HCT116 (cell line): ENCODE measurements around the gene CYB5B. TPM values are rescaled to one million over a fixed set of nuclear protein-coding genes. Genes with fewer than 3 reads are reported as not detected.

ENCODE experiments used
- ATAC-seq: fragments of 200-7000 bp; cut with Tn5 transposase; 2 replicates; pipeline ENCODE4 v1.9.1; 2020; ENCODE audit warnings: mild to moderate bottlenecking, moderate library complexity
- BruUV-seq: library from RNA; stranded (reverse); fragments of 400-500 nt; replicated peaks from 2 replicates; lab custom pipeline; 2021; lab: Mats Ljungman, UMichigan
- CTCF ChIA-PET: fragments of 300-600 bp; sonication (Branson Sonifier 250); formaldehyde crosslinking; loops from one replicate; lab custom pipeline; 2021; ENCODE audit warnings: antibody characterized with exemption; lab: Charles Lee
- POLR2A ChIA-PET: fragments of 300-600, 350-600 bp; sonication (Branson Sonifier 250); formaldehyde crosslinking; loops from one replicate; lab custom pipeline; 2021; ENCODE audit warnings: antibody characterized with exemption; lab: Charles Lee
- RAD21 ChIA-PET, 2 experiments: fragments of 300-600 bp; sonication (Branson Sonifier 250); formaldehyde crosslinking; loops; one replicate each; lab custom pipeline; 2023; ENCODE audit warnings: low total read pairs in 2 of 2; ENCODE audit not compliant: uncharacterized antibody in 2 of 2, unreplicated experiment in 2 of 2, low non-redundant PET in 1 of 2; lab: Charles Lee
- DNase-seq: peaks from one replicate; pipeline ENCODE4 v3.0.0-alpha.2; 2010; ENCODE audit warnings: low read depth, low spot score
- H2AFZ ChIP-seq: fragments of 200-600 bp; shearing (Covaris generic), sonication (generic); 2 replicates; pipeline ENCODE4 v1.6.1; 2017; ENCODE audit warnings: low read depth, mixed run types, mixed read lengths, antibody characterized with exemption, low read length; ENCODE audit not compliant: poor library complexity, severe bottlenecking
- H3K27ac ChIP-seq: 2 replicates; pipeline ENCODE4 v1.5.1; 2012; ENCODE audit warnings: low read depth, low read length
- H3K27me3 ChIP-seq: fragments of 200-600 bp; sonication (generic); 2 replicates; pipeline ENCODE4 v1.6.1; 2016; ENCODE audit warnings: mixed run types, low read length, mixed read lengths; ENCODE audit not compliant: insufficient read depth
- H3K36me3 ChIP-seq, 2 experiments: fragments of 200-500 bp in 1 of 2; fragments of 200-600 bp in 1 of 2; sonication (Bioruptor generic) in 1 of 2; sonication (generic) in 1 of 2; 2 replicates each; pipeline versions ENCODE4 v1.5.1 to v1.6.1; 2014 to 2016; ENCODE audit warnings: low read length in 2 of 2, inconsistent platforms in 1 of 2, mixed read lengths in 1 of 2, mixed run types in 1 of 2; ENCODE audit not compliant: insufficient read depth in 2 of 2, control insufficient read depth in 1 of 2
- H3K4me1 ChIP-seq, 2 experiments: fragments of 200-600 bp in 1 of 2; sonication (generic) in 1 of 2; 2 replicates each; pipeline versions ENCODE4 v1.5.1 to v1.6.1; 2012 to 2017; ENCODE audit warnings: low read length in 2 of 2, inconsistent platforms in 1 of 2, mild to moderate bottlenecking in 1 of 2, mixed read lengths in 1 of 2, mixed run types in 1 of 2, moderate library complexity in 1 of 2; ENCODE audit not compliant: insufficient read depth in 2 of 2, control insufficient read depth in 1 of 2
- H3K4me2 ChIP-seq: fragments of 200-600 bp; sonication (generic); 2 replicates; pipeline ENCODE4 v1.6.1; 2017; ENCODE audit warnings: mixed run types, low read length, mixed read lengths
- H3K4me3 ChIP-seq, 2 experiments: fragments of 200-600 bp in 1 of 2; sonication (generic) in 1 of 2; replicated peaks in 1 of 2; 2 replicates each; pipeline ENCODE4 v1.5.1; 2011 to 2016; ENCODE audit warnings: low read length in 2 of 2, control low read depth in 1 of 2, low read depth in 1 of 2, mild to moderate bottlenecking in 1 of 2, mixed read lengths in 1 of 2, mixed run types in 1 of 2
- H3K79me2 ChIP-seq: fragments of 200-600 bp; sonication (generic); 2 replicates; pipeline ENCODE4 v1.6.1; 2017; ENCODE audit warnings: mild to moderate bottlenecking, mixed run types, low read length, moderate library complexity, mixed read lengths; ENCODE audit not compliant: insufficient read depth
- H3K9ac ChIP-seq: fragments of 200-600 bp; sonication (generic); 2 replicates; pipeline ENCODE4 v1.6.1; 2016; ENCODE audit warnings: low read length, mixed read lengths
- H3K9me2 ChIP-seq: fragments of 200-600 bp; sonication (generic), shearing (Covaris generic); 2 replicates; pipeline ENCODE4 v1.6.1; 2017; ENCODE audit warnings: mixed run types, mild to moderate bottlenecking, moderate library complexity; ENCODE audit not compliant: insufficient read depth
- H3K9me3 ChIP-seq, 2 experiments: fragments of 200-500 bp in 1 of 2; fragments of 200-600 bp in 1 of 2; sonication (Bioruptor generic) in 1 of 2; sonication (generic) in 1 of 2; 2 replicates each; pipeline ENCODE4 v1.6.1; 2014 to 2017; ENCODE audit warnings: low read length in 2 of 2, mixed read lengths in 2 of 2, inconsistent platforms in 1 of 2, low read depth in 1 of 2, mild to moderate bottlenecking in 1 of 2, mixed run types in 1 of 2, moderate library complexity in 1 of 2; ENCODE audit not compliant: control insufficient read depth in 1 of 2, insufficient read depth in 1 of 2
- H4K20me1 ChIP-seq: fragments of 200-600 bp; sonication (generic), shearing (Covaris generic); 2 replicates; pipeline ENCODE4 v1.6.1; 2017; ENCODE audit warnings: mixed run types, mild to moderate bottlenecking, moderate library complexity; ENCODE audit not compliant: insufficient read depth
- CBX3 ChIP-seq: IDR thresholded peaks from 2 replicates; pipeline ENCODE4 v1.6.1; 2012; ENCODE audit warnings: low read depth
- CEBPB ChIP-seq: IDR thresholded peaks from 2 replicates; pipeline ENCODE4 v1.6.1; 2012; ENCODE audit warnings: low read depth
- CTCF ChIP-seq, 3 experiments: fragments of 200-600 bp in 1 of 3; sonication (generic) in 1 of 3; IDR thresholded peaks in 2 of 3; conservative IDR thresholded peaks in 1 of 3; 2 replicates each; pipeline ENCODE4 v1.5.1; 2012 to 2017; ENCODE audit warnings: low read depth in 2 of 3, low read length in 2 of 3, antibody characterized with exemption in 1 of 3, borderline replicate concordance in 1 of 3, control low read depth in 1 of 3, mild to moderate bottlenecking in 1 of 3, mixed read lengths in 1 of 3, mixed run types in 1 of 3, moderate library complexity in 1 of 3; ENCODE audit not compliant: insufficient read depth in 1 of 3
- ELF1 ChIP-seq: IDR thresholded peaks from 2 replicates; pipeline ENCODE4 v1.6.1; 2012; ENCODE audit warnings: low read depth, borderline replicate concordance
- EZH2 ChIP-seq: fragments of 200-600 bp; sonication (generic); IDR thresholded peaks from 2 replicates; pipeline ENCODE4 v1.6.1; 2017; ENCODE audit warnings: antibody characterized with exemption, mixed run types
- FOSL1 ChIP-seq: IDR thresholded peaks from 2 replicates; pipeline ENCODE4 v1.6.1; 2012; ENCODE audit warnings: low read depth
- JUND ChIP-seq: IDR thresholded peaks from 2 replicates; pipeline ENCODE4 v1.6.1; 2012
- MAX ChIP-seq: IDR thresholded peaks from 2 replicates; pipeline ENCODE4 v1.6.1; 2012
- POLR2A ChIP-seq: IDR thresholded peaks from 2 replicates; pipeline ENCODE4 v1.7.0; 2011; ENCODE audit warnings: borderline replicate concordance; ENCODE audit not compliant: insufficient read depth, insufficient read length; ENCODE audit errors: extremely low read depth
- SIN3A ChIP-seq: IDR thresholded peaks from 2 replicates; pipeline ENCODE4 v1.6.1; 2012; ENCODE audit warnings: low read depth
- SP1 ChIP-seq: IDR thresholded peaks from 2 replicates; pipeline ENCODE4 v1.6.1; 2012; ENCODE audit warnings: low read depth
- TCF7L2 ChIP-seq: IDR thresholded peaks from 2 replicates; pipeline ENCODE4 v1.7.0; 2011; ENCODE audit warnings: borderline replicate concordance, inconsistent platforms; ENCODE audit not compliant: insufficient read depth, insufficient read length; ENCODE audit errors: extremely low read depth
- ZBTB33 ChIP-seq: IDR thresholded peaks from 2 replicates; pipeline ENCODE4 v1.6.1; 2011; ENCODE audit warnings: mild to moderate bottlenecking, low read length, moderate library complexity; ENCODE audit not compliant: insufficient replicate concordance; ENCODE audit errors: extremely low read depth
- ZNF274 ChIP-seq: fragments of 200-500 bp; sonication (Bioruptor generic); IDR thresholded peaks from 2 replicates; pipeline ENCODE4 v1.6.1; 2014; ENCODE audit warnings: mild to moderate bottlenecking, low read depth, low read length, inconsistent platforms
- intact Hi-C: fragments of 100-400 bp; cut with micrococcal nuclease; formaldehyde crosslinking; loops from 2 replicates; pipeline ENCODE4 v1.10.0; 2022
- total RNA-seq: library from RNA; stranded (reverse); gene quantifications from one replicate; pipeline ENCODE4 v1.2.1, GENCODE V29; 2021; ENCODE audit not compliant: unreplicated experiment

Gene CYB5B
- total RNA-seq, 1 experiment from 2014 or later = 689 TPM

- Histone ChIP-seq H3K9me2 (no peaks in the 10 kb centered on the region), H3K36me3 (no peaks in the 10 kb centered on the region), H3K79me2 (no peaks in the 10 kb centered on the region), H3K4me3 (no peak overlapping the region)
- CTCF ChIA-PET = no interaction called here
- ATAC-seq = peak; percentile 64
- TF ChIP-seq FOSL1 (peak; percentile 5; the same call in 1 of the 2 replicates), MAX (no peak), TCF7L2 (no peak), SP1 (0 out of 2 replicates have a peak, but pooled peaks have one; percentile 23)
- TF ChIP-seq, all 23 proteins: peak for 2
- no peak overlapping the region for H3K27ac ChIP-seq
- H4K20me1 ChIP-seq = no peaks in the 10 kb centered on the region
- H2AFZ ChIP-seq = no peak overlapping the region
- H3K9ac ChIP-seq = no peak overlapping the region
- no peaks in the 10 kb centered on the region for H3K9me3 ChIP-seq
- BruUV-seq = no TSS peak
- RAD21 ChIA-PET = no interaction called here
- H3K4me1 ChIP-seq = peaks cover 0 to 17% of the 10 kb centered on the region in 2 experiments; a peak in 2 of 4 replicates
- H3K27me3 ChIP-seq = no peaks in the 10 kb centered on the region
- intact Hi-C loops = no loop called here
- no peak for DNase-seq
- H3K4me2 ChIP-seq = peak overlapping the region; percentile 40
- POLR2A ChIA-PET = interaction anchor here (0.9 kb wide), 1 partner anchor 27 kb away, joined by 3 read pairs; no protein-coding TSS in a partner anchor
Measured at GRCh38 chr16:69503244-69503643, 78.8 kb downstream of the CYB5B start.

- H3K4me3 ChIP-seq = no peak overlapping the region
- no peak for DNase-seq
- no peaks in the 10 kb centered on the region for H3K27me3 ChIP-seq
- ChIA-PET CTCF (no interaction called here), RAD21 (no interaction called here)
- no peak overlapping the region for H3K27ac ChIP-seq
- H3K9ac ChIP-seq = no peak overlapping the region
- TF ChIP-seq EZH2 (no peak), POLR2A (no peak), FOSL1 (no peak), CBX3 (no peak), SP1 (no peak), CTCF (IDR thresholded peaks at IDR 0.05 in 2 of 3, conservative IDR thresholded peaks at IDR 0.05 in 1 of 3; ENCODE audit: borderline replicate concordance in 1 of 3, insufficient read depth in 1 of 3, low read depth in 2 of 3, low read length in 2 of 3) (no peak), ZBTB33 (no peak), ELF1 (no peak), SIN3A (no peak), ZNF274 (no peak), JUND (no peak), CEBPB (no peak)
- TF ChIP-seq, all 23 proteins: peak for 0
- no TSS peak for BruUV-seq
- Histone ChIP-seq H3K9me2 (no peaks in the 10 kb centered on the region), H3K4me1 (peaks cover 4 to 12% of the 10 kb centered on the region in 2 experiments; a peak in 3 of 4 replicates), H3K4me2 (no peak overlapping the region), H4K20me1 (no peaks in the 10 kb centered on the region), H2AFZ (no peak overlapping the region), H3K36me3 (no peaks in the 10 kb centered on the region), H3K79me2 (no peaks in the 10 kb centered on the region), H3K9me3 (peaks cover 0 to 4% of the 10 kb centered on the region in 2 experiments; a peak in 1 of 4 replicates)
- POLR2A ChIA-PET = no interaction called here
- intact Hi-C loops = no loop called here
- ATAC-seq = no peak
Measured at GRCh38 chr16:69508033-69508755, 83.8 kb downstream of the CYB5B start.
